ENCODE measurements around the gene ZNF800.
"Not testable (repeated sequence)": the region's sequence is repeated elsewhere in the genome, so short reads cannot be mapped to it uniquely, and the experiment has no call there.

Gene ZNF800

DNA sequence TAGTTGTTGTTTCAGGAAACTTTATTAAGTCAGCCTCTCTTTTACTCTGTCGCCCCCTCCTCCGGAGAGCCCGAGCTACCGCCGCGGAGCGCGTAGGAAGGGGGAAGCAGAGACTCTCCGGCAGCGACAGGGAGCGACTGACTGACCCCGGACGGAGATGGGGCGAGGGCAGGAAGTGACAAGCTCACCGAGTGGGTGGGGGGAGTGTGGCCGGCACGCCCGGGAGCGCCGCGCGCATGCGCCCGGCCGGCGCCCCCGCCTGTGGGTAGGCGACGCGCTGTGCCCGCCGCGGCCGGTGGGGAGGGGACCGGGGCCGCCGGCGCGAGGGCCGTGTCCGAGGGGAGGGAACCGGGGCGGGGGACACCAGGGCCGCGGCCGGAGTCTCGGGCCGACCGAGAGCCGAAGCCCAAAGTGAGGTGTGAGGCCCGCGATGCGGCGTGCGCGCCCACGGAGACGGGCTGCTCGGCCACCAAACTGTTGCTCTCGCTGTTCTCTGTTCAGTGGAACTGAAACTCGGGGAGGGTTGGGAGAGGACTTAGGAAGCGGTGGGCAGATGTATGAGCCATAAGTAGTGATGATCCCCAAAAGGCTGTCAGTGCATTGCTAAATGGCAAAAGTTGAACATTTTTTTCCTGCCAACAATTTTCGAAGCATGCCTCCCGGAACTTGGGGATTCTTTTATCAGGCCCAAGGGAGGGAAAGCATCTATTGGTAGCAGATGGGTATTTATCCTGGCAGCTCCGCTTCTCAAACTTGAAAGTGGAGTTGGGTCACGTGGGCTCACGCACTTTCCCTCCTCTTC is at the start of gene ZNF800:
Gene ZNF800 (minus strand): TSS at position 143 of the 802 bp plus-strand sequence. CDS start 1,151 bp downstream, outside the sequence.
- peak; percentile 86 for DNase-seq (ENCODE audit: low read depth)

DNA sequence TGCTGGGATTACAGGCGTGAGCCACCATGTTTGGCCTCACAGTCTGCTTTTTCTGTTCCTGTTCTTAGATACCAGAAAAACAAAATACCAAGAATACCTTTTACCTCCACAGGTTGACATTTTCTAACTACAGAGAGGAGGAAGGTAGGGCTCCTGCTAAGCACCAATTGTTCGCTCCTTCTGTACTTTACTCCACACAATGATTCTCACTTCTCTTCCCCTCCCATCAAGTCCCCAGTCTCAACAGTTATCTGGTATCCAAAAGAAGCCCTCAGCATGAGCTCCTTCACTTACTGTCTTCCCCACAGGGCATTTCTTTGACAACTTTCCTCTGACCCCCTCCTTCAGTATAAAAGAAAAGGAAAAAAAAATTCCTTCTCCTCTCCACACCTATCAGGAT is 47.7 kb upstream of the ZNF800 start:
- DNase-seq (ENCODE audit: low read depth): no peak

- no peak for DNase-seq (ENCODE audit: low read depth)
Observed at GRCh38 chr7:127438836-127439235, 46.3 kb upstream of the ZNF800 start.

GRCh38 chr7:127437837-127438236 is 45.3 kb upstream of the ZNF800 start:
- DNase-seq (ENCODE audit: low read depth): no peak

DNA sequence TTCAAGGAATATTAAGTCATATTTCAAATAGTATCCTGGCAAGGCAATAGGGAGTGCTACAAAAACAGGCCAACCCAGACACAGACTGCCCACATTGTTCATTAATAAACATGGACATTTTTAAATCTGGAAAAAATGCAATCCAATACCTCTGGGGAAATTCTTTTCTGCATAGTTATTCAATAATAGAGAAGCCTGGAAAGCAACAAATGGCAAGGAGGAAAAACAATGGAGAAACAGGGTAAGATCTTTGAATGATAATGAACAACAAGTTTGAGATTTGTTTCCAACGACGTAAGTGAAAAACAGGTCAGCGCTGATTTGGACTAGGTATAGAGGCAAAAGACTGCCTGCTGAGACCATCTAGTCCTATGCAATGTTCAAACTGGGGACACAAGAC is 44.7 kb upstream of the ZNF800 start:
- no peak for DNase-seq (ENCODE audit: low read depth)

GRCh38 chr7:127429281-127429680 is 36.8 kb upstream of the ZNF800 start:
- not testable (repeated sequence) for DNase-seq (ENCODE audit: low read depth)

DNA sequence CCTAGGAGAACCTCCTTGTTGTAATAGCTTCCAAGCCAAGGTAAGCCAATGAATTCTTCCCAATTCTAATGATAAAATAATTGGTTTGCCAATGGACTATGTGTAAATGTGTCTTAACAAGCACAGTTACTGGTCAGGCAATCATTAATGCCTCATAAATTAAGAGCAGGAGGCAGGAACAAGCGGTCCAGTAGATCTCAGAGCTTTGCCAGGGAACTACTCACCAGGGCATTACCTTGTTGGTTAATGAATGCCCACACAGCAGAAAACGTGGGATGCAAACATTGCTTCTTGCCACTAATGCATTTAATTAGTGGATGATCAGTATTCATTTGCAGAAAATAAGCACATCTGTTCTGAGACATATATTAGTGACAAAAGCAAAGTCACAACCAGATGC is 26.7 kb upstream of the ZNF800 start:
- no peak for DNase-seq (ENCODE audit: low read depth)

DNA sequence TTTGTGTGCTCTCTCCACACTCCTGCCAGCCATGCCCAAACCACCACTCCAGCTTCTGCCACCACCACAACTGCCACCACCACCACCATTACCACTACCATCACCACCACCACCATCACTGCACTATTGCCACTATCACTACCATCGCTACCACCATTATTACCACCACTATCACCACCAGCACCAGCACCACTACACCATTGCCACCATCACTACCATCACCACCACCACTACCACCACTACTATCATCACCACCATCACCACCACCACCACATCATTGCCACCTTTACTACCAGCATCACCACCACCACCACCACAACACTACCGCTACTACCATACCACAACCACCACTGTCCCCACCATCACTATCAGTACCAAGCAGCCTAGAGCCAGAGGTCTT is 26.0 kb upstream of the ZNF800 start:
- DNase-seq (ENCODE audit: low read depth): no peak

- DNase-seq (ENCODE audit: low read depth): no peak
Observed at GRCh38 chr7:127417346-127417745, 24.8 kb upstream of the ZNF800 start.

DNA sequence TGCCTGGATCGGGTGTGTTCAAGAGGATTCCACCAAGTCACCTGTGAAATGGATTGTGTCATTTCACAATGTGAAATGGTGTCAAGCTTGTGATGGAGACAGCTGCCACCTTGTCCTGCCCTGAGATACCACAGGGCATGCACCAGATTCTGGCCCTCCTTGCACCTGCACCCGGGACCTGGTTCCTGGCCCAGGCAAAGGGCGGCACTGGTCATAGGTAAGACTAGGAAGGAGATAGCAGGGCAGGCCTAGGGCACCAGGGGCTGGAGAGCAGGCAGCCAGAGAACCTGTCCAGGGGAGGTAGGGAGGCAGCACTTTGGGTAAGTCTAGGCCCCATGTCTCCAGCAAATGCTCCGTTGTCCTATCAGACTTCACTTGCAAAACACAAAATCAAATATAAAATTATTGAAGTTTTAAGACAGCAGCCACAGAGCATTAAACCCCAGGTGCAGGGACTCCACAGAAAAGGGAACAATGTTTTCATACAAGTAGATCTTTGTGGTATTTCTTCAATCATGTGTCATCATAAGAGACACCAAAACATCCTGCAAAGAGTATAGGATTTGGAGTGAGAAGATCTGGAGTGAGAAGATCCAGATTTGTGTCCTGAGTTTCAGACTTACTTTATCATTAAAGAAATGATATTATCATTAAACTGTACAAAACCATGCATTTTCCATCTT is 22.7 kb upstream of the ZNF800 start:
- DNase-seq (ENCODE audit: low read depth): no peak

DNA sequence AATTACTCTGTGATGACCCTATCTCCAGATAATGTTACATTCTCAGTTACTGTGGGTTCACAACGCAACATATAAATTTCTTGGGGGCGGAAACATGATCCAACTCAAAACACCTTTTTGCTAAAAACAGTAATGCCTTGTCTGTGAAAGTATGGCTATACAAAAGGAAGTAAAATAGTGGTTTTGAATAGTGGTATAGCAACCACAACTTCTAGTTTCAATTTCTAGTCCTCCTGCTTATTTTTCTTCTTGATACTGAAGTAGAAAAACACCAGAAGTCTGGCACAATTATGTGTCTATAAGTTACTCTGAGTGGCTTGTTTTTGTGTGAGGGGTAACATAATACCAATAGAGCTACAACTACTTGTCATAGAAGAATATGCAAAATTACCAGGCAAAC is 21.5 kb upstream of the ZNF800 start:
- DNase-seq (ENCODE audit: low read depth): no peak

DNA sequence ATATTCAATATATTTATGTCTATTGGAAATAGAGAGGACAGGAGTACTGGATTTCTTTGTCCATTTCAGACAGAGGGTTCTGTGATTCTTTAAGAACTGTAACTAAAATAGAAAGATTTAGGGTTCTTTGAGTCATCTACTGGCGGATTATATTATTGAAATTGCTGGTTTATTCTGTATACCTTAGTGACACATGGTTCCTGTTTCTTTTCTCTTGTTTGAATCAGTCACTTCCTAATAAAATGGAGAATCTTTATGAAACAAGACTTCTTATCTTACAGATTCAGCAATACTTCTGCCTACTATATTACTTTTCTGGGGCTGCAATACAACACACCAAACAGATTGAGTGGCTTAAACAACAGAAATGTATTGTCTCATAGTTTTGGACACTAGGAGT is 20.8 kb upstream of the ZNF800 start:
- DNase-seq (ENCODE audit: low read depth): no peak

GRCh38 chr7:127411176-127411575 is 18.7 kb upstream of the ZNF800 start:
- no peak for DNase-seq (ENCODE audit: low read depth)

DNA sequence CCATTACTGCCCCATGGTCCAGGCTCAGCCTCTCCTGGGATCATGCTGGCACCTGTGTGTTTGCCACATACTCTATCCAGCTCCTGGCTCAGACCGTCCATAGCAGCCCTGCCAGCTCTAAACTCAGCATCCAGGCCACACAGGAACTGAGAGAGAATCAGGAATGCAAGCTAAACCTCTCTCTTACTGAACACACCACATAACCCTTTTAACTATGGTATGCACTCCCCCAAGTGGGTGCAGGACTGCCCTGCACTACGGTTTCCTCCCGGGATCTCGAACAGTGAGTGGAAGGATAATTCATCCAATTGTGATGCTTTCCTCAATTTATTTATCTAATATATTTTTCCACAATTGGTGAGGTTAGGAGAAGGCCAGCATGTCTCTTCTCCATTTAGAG is 17.1 kb upstream of the ZNF800 start:
- no peak for DNase-seq (ENCODE audit: low read depth)

DNA sequence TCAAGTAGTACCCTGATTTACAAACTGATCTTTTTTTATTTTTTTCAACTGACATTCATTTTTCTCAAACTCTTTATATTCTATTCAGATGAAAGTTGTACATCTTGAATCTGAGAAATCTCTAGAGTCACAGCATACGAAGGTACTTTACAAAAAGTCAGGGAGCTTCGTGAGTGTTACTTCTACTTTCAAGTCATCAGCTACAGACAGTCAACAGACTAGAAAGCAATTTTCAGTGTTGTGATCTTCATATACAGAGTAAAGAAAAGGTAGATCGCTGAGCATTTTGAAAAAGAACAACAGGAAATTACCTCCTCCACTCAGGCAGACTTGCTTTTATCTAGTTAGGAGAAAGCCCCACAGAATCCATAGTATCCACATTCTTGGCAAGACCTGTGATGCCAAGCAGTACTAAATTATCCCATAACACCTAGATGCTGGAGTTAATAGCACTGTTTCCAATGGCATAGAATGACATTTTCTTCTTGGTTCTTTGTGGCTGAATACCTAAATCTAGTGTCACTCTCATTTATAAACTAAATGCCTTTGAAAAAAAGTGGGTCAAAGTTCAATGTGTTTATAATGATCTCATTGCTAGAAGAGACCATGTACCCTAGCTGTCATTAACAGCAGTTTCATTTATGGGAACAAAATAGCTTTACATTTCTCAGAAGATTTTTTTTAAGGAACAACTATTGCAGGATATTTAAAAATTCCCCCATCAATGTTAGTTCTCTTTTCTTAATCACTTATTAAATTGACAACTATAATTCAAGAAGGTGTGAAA is 12.0 kb upstream of the ZNF800 start:
- no peak for DNase-seq (ENCODE audit: low read depth)

GRCh38 chr7:127396184-127396583 is 3.7 kb upstream of the ZNF800 start:
- DNase-seq (ENCODE audit: low read depth): no peak

- not testable (repeated sequence) for DNase-seq (ENCODE audit: low read depth)
Observed at GRCh38 chr7:127395104-127395503, 2.6 kb upstream of the ZNF800 start.

GRCh38 chr7:127393368-127394058 is 1.0 kb upstream of the ZNF800 start:
- no peak for DNase-seq (ENCODE audit: low read depth)

DNA sequence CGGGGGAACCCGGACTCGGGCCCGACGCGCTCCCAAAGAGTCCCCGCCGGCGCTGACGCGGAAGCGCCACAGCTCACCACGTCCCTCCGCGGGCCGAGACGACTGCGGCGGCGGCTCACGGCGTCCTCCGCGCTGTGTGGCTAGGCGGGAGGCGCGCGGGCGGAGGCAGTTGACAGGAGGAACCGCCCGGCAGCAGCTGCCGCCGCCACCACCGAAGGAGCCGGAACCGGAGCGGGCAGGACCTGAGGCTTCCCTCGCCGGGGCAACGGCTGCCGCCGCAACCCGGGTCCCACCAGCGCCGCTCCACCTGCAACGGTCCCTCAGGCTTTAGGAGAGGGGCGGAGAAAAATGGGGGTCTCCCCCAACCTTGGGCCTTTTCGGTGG is 334 bp downstream of the ZNF800 start:
- DNase-seq (ENCODE audit: low read depth): peak; percentile 59

DNA sequence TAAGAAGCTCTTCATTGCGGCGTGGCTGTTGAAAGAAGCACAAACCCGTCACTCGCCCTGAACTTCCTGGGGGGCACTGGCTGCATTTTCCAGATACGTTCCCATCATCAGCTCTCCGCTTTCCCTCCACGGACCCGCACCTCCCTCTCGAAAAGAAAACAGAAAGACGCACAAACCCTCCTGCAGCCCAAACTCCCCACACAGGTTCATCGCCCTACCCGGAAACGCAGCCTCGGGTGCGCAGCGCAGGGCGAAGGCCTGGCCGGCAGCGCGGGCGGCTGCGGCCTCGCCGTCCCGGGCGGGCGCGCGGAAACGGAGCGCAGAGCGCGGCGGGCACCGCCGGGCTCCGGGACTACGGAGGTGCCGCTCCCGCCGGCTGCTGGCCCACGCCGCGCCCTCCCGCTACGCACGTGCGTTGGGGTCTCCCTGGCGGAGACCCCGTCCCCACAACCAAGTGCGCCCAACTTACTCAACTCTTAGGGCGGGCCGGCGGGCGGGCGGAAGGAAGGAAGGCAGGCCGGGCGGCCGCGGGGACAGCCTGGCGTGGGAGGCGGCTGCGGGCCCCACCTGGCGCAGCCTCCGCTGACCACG is 822 bp downstream of the ZNF800 start:
- peak; percentile 46 for DNase-seq (ENCODE audit: low read depth)

DNA sequence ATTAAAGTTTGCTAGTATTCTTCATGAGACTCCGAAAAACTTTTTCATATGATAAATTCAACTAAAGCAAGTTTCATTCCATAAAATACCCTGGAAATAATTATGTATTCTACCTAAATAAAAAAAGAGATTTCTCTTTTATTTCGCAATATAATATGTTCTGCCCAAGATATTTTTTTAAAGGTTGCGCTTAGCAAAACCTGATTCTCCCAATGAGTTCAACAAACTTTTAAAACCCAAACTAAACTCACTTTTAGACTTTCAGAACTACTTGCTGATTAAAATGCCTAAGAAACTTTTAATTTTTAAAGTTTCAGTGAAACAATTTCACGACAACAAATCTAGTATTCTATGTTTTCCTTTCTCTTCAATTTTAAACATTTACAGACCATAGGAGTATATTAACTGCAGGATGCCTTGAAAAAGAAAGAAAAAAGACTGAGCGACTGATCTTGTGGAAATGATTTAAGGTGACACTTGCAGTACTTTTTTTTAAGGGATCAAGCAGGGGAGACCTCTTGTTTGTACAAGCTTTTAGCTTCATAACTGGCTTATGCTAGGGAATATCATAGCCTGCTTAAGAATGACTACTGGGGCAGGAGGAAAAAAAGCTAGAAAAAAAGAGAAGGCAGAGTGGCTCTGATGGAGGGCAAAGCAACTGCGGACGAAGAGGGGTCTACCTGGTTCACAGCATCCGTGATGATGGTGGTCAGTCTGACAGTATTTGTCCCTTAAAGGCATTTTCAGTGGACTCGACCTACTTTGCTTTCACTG is 1.5 kb downstream of the ZNF800 start:
- DNase-seq (ENCODE audit: low read depth): no peak

All from stimulated activated CD8-positive, alpha-beta memory T cell treated with anti-CD3 and anti-CD28 coated beads, Interleukin-12 subunit alpha, Interleukin-12 subunit beta, amount 100 ng/mL, for 4 hours (primary cell).